Parathyroid adenoma (tissue), 2 donors: ENCODE measurements around the gene FN1.

Experiments
- H2AFZ ChIP-seq: fragments of 300-600 bp; sonication (generic); one replicate; pipeline ENCODE4 v1.7.0; 2017; ENCODE audit warnings: antibody characterized with exemption, mild to moderate bottlenecking
- H3K27ac ChIP-seq: fragments of 300-600 bp; sonication (generic); one replicate; pipeline ENCODE4 v1.7.0; 2017
- H3K27me3 ChIP-seq: fragments of 300-600 bp; sonication (generic); one replicate; pipeline ENCODE4 v1.7.0; 2017; ENCODE audit warnings: low read length; ENCODE audit not compliant: control insufficient read depth, insufficient read depth
- H3K36me3 ChIP-seq: fragments of 300-600 bp; sonication (generic); one replicate; pipeline ENCODE4 v1.7.0; 2017; ENCODE audit warnings: low read length; ENCODE audit not compliant: control insufficient read depth, insufficient read depth
- H3K4me1 ChIP-seq: fragments of 300-600 bp; sonication (generic); one replicate; pipeline ENCODE4 v1.7.0; 2017; ENCODE audit warnings: control low read depth
- H3K4me2 ChIP-seq: fragments of 300-600 bp; sonication (generic); one replicate; pipeline ENCODE4 v1.7.0; 2017; ENCODE audit warnings: low read length
- H3K4me3 ChIP-seq: fragments of 300-600 bp; sonication (generic); one replicate; pipeline ENCODE4 v1.7.0; 2017; ENCODE audit warnings: low read depth, low read length
- H3K79me2 ChIP-seq: fragments of 300-600 bp; sonication (generic); one replicate; pipeline ENCODE4 v1.7.0; 2017; ENCODE audit warnings: control low read depth
- H3K9ac ChIP-seq: fragments of 300-600 bp; sonication (generic); one replicate; pipeline ENCODE4 v1.7.0; 2017; ENCODE audit warnings: mild to moderate bottlenecking
- H3K9me3 ChIP-seq: fragments of 300-600 bp; sonication (generic); one replicate; pipeline ENCODE4 v1.7.0; 2017; ENCODE audit warnings: low read length; ENCODE audit not compliant: control insufficient read depth
- TF ChIP-seq, protein P1 (sequence below): fragments of 300-600 bp; sonication (generic); IDR thresholded peaks from one replicate; pipeline ENCODE4 v1.7.0; 2017; ENCODE audit warnings: antibody characterized with exemption, mild to moderate bottlenecking
- donor health status: primary hyperparathyroidism.

The FN1 gene

DNA sequence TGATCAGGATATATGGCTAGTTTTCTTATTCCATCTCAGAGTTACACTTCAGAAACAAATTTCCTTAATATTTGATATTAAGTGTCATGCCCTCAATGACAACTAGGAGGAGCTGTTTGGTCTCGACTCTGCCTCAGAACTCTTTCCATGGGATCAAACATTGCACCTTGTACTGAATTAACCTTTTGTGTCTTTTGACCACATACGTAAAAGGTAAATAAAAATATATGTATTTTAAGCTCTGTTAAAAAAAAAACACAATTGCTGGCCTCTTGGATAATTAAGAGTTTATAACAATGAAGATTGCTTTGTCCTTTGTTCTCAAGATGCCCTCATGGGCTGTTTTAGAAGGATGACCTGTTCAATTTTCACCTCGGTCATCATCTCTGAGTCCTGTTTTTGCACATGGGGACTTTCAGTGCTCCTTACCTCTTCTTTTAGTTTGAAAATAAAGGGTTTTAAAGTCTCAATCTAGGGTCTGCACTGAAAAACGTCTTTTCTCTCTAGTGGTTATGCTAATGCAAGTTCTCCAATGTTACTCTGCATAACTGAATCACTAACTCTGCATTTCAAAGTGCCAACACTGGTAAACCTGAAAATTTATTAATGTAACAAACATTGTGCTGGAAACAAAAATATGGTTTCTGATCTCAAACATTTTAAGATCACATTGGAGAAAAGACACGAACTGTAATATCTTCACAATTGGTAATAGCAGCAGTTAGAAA lies 18.8 kb upstream of the FN1 start:
- Histone ChIP-seq H3K9ac (no peak overlapping the region), H3K79me2 (no peaks in the 10 kb centered on the region), H2AFZ (no peak overlapping the region), H3K9me3 (no peaks in the 10 kb centered on the region), H3K4me1 (no peaks in the 10 kb centered on the region), H3K27me3 (no peaks in the 10 kb centered on the region), H3K4me2 (no peak overlapping the region), H3K27ac (no peak overlapping the region), H3K4me3 (no peak overlapping the region), H3K36me3 (no peaks in the 10 kb centered on the region)
- TF ChIP-seq, protein P1, sequence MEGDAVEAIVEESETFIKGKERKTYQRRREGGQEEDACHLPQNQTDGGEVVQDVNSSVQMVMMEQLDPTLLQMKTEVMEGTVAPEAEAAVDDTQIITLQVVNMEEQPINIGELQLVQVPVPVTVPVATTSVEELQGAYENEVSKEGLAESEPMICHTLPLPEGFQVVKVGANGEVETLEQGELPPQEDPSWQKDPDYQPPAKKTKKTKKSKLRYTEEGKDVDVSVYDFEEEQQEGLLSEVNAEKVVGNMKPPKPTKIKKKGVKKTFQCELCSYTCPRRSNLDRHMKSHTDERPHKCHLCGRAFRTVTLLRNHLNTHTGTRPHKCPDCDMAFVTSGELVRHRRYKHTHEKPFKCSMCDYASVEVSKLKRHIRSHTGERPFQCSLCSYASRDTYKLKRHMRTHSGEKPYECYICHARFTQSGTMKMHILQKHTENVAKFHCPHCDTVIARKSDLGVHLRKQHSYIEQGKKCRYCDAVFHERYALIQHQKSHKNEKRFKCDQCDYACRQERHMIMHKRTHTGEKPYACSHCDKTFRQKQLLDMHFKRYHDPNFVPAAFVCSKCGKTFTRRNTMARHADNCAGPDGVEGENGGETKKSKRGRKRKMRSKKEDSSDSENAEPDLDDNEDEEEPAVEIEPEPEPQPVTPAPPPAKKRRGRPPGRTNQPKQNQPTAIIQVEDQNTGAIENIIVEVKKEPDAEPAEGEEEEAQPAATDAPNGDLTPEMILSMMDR = peak; percentile 78

DNA sequence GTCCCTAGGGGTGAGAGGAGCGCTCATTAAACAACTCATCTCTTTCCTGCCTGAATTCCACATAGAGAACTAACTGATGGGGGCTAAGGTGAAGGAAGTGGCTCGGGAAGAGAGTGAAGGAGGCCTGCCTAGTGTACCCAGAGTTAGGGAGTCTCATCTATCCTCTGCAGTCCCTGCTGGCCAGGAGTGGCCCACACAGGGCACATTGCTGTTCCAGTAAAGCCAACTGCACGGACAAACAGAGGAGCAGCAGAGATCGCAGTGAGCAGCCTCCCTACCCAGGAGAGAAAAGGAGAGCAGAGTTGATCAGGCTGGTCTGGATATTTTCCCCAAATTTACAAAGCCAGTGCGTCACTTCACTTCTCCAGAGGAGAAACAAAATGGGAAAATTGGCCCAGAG lies 16.9 kb upstream of the FN1 start:
- Histone ChIP-seq H3K4me2 (no peak overlapping the region), H3K27ac (no peak overlapping the region), H3K27me3 (no peaks in the 10 kb centered on the region), H3K9ac (no peak overlapping the region), H3K9me3 (no peaks in the 10 kb centered on the region), H3K4me3 (no peak overlapping the region), H3K79me2 (no peaks in the 10 kb centered on the region), H2AFZ (no peak overlapping the region), H3K36me3 (no peaks in the 10 kb centered on the region), H3K4me1 (no peaks in the 10 kb centered on the region)
- TF ChIP-seq, protein P1 = no peak

DNA sequence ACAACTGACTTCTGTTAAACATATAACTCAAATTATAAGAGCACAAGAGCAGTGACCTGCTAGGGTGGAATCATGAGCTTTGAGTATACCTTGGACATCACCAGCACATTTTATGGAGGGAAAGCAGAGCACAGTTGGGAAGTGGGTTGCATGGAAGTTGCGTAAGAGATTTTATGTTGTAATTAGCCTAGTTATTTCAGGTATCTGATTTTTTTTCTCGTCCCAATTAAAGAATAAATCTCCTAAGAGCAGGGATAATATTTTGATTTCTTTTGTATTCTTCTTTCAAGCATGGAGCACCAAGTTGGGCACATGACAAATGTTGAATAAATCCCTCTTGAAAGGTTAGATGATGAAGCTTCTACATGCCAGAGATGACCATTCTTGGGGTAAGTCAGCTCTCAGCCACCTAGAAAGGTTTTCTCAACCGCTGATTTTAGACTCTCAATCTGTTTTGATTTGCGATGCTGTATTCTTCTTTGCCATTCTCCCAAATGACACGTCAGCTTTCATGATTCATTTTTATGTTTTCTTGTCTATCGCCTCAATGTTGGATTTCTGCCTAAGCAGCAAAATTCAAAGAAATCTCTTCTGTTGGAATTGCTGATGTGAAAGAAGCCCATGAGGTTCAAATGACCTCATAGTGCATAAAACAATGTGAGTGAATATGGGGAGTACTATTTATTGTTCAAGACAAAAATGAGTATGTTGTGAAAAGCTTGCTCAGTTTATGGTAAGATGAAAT lies 15.3 kb upstream of the FN1 start:
- H3K4me1 ChIP-seq = no peaks in the 10 kb centered on the region
- H3K79me2 ChIP-seq = no peaks in the 10 kb centered on the region
- no peak overlapping the region for H3K9ac ChIP-seq
- H3K4me3 ChIP-seq = no peak overlapping the region
- no peaks in the 10 kb centered on the region for H3K9me3 ChIP-seq
- no peaks in the 10 kb centered on the region for H3K36me3 ChIP-seq
- H3K27me3 ChIP-seq = no peaks in the 10 kb centered on the region
- H3K27ac ChIP-seq = no peak overlapping the region
- TF ChIP-seq, protein P1 = no peak
- H2AFZ ChIP-seq = no peak overlapping the region
- H3K4me2 ChIP-seq = no peak overlapping the region

DNA sequence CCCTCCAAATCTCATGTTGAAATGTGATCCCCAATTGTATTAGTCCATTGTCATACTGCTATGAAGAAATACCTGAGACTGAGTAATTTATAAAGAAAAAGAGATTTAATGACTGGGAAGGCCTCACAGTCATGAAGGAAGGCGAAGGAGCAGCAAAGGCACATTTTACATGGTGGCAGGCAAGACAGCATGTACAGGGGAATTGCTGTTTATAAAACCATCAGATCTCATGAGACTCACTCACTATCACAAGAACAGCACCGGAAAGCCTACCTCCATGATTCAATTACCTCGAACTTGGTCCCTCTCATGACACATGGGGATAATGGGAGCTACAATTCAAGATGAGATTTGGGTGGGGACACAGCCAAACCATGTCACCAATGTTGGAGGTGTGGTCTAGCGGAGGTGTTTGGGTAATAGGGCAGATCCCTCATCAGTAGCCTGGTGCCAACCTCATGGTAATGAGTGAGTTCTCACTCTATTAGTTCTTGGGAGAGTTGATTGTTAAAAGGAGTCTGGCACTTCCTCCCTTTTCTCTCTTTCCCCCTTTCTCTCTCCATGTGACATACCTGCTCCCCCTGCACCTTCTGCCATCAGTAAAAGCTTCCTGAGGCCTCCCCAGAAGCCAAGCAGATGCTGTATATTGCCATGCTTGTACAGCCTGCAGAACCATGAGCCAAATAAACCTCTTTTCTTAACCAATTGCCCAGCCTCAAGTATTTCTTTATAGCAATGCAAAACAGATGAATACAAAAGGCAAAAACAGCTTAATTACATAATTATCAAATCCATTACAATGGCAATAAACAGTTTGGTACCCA lies 14.5 kb upstream of the FN1 start:
- no peak overlapping the region for H3K4me2 ChIP-seq
- no peaks in the 10 kb centered on the region for H3K4me1 ChIP-seq
- no peak overlapping the region for H2AFZ ChIP-seq
- no peak overlapping the region for H3K27ac ChIP-seq
- H3K9ac ChIP-seq = no peak overlapping the region
- H3K79me2 ChIP-seq = no peaks in the 10 kb centered on the region
- no peaks in the 10 kb centered on the region for H3K9me3 ChIP-seq
- no peaks in the 10 kb centered on the region for H3K27me3 ChIP-seq
- no peak overlapping the region for H3K4me3 ChIP-seq
- TF ChIP-seq, protein P1 = no peak
- H3K36me3 ChIP-seq = no peaks in the 10 kb centered on the region
